Measurements from ENCODE around the gene VEGFC.

Gene VEGFC

DNA sequence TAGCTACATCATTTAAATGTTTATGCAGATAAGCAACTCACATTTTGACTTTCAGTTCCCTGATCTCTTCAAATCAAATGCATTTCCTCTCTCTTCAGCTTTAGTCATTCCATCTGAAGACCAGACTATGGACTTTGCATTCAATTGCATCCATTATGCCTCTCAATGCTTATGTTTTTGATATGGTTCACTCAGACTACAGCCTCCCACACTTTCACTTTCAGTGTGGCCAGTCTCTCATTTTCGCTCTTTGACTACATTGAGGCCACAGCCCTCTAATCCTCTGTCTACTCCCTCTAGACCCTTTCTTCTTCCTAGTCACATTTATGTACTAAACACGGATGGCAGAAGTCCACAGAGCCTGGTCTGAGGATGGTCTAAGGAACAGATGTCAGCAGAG, 24.5 kb upstream of the VEGFC start:
- Histone ChIP-seq H3K27me3 (ENCODE audit: low read depth) (no peaks in the 10 kb centered on the region), H3K36me3 (replicated peaks) (no peaks in the 10 kb centered on the region), H3K4me3 (no peak overlapping the region), H3K9me3 (no peaks in the 10 kb centered on the region), H3K4me1 (no peaks in the 10 kb centered on the region)
- no peak for DNase-seq (ENCODE audit: low spot score in 2 of 2)
- in situ Hi-C loops (cut with MboI; ENCODE audit: low sequenced_read_pairs), result no loop called here

DNA sequence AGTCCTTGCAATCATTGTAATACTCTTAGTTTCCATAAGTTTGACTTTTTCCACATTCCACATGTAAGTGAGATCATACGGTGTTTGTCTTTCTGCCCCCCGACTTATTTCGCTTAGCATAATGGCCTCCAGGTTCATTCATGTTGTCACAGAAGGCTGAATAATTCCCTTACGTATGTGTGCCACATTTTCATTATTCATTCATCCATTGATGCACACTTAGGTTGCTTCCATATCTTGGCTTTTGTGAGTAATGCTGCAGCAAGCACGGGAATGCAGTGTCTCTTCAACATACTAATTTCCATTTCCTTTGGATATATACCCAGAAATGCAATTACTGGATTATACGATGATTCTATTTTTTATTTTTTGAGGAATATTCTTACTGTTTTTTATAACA, 22.0 kb upstream of the VEGFC start:
- in situ Hi-C loops (cut with MboI; ENCODE audit: low sequenced_read_pairs), result no loop called here
- no peaks in the 10 kb centered on the region for H3K9me3 ChIP-seq

DNA sequence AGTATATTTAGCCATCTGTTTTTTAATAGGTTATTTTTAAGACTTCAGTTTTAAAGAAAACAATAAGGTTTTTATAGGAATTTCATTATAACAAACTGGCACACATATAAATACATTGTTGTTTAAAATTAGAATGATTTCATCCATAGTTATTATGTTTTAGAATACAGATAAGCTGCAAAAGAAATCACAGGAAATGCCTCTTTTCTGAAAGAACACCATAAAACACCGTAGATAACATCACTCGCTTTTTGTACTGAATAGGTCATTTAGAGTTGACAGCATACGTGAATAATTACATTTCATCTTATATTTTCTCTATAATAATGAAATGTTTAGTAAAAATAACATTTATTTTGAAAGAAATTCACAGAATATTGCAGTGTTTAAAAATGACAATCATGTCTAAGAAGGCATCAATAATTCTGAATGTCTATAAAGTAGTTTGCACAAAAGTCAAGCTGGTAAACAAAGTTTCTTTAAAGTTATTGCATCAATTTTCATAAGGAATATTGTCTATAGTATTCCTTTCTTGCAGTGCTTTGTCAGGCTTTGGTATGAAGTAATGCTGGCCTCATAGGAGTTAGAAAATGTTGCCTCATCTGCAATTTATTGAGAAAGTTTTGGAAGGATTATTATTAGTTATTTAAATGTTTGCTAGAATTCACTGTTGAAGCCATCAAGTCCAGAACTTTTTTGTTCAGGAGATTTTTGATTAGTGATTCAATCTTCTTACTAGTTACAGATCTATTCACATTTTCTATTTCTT, 17.9 kb upstream of the VEGFC start:
- H3K4me3 ChIP-seq, result no peak overlapping the region
- H3K27me3 ChIP-seq (ENCODE audit: low read depth), result no peaks in the 10 kb centered on the region
- no peaks in the 10 kb centered on the region for H3K4me1 ChIP-seq
- no peaks in the 10 kb centered on the region for H3K9me3 ChIP-seq
- in situ Hi-C loops (cut with MboI; ENCODE audit: low sequenced_read_pairs), result no loop called here
- no peaks in the 10 kb centered on the region for H3K36me3 ChIP-seq (replicated peaks)
- DNase-seq (ENCODE audit: low spot score in 2 of 2), result no peak

More for the DNA sequence above, 22.0 kb upstream of the VEGFC start:
- no peak for DNase-seq (ENCODE audit: low spot score in 2 of 2)
- H3K4me1 ChIP-seq, result no peaks in the 10 kb centered on the region
- H3K27me3 ChIP-seq (ENCODE audit: low read depth), result no peaks in the 10 kb centered on the region
- no peaks in the 10 kb centered on the region for H3K36me3 ChIP-seq (replicated peaks)
- no peak overlapping the region for H3K4me3 ChIP-seq

DNA sequence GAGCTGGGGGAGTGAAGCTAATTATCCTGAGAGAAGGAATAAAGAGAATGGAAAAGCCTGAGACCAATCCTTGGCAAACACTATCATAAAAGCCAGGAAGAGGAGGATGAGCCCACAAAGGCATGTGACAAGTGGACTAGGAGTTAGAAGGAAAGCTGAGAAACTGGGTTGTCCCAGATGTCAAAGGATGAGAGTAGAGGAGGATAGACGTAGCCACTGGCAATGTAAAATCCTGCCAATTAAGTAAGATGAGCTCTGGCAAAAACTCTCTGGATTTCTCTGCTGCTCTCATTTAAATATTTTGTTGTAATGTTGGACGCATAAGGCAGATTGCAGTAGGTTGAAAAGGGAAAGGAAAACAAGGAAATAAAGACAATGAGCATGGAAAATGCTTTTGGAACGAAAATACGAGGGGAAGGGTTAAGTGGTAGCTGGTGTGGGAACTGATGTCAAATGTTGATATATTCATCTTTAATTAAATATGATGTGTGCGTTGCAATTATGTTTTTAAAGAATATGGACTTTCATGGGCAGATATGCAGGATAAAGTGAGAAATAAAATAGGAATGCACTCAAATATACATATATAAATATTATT, 14.2 kb upstream of the VEGFC start:
- in situ Hi-C loops (cut with MboI; ENCODE audit: low sequenced_read_pairs), result no loop called here
- Histone ChIP-seq H3K36me3 (replicated peaks) (no peaks in the 10 kb centered on the region), H3K27me3 (ENCODE audit: low read depth) (no peaks in the 10 kb centered on the region), H3K4me1 (no peaks in the 10 kb centered on the region), H3K4me3 (no peak overlapping the region), H3K9me3 (no peaks in the 10 kb centered on the region)
- no peak for DNase-seq (ENCODE audit: low spot score in 2 of 2)

DNA sequence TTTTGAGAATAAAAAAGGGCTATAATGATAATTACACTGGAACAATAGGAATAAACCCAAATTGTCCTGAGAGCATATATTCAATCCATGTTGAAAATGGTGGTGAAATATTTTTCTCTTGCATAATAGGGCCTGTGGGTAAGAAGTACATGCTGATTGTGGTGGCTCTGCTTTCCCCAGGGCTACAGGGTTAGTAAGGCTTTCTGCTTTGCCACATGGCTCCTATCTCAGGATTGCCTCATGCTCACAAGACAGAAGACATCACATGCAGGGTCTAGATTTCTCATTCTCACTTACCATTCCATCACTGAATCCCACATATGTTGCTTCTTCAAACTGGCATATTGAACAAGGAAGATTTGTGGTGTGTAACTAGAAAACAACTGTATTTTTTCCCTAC, 12.4 kb upstream of the VEGFC start:
- Histone ChIP-seq H3K9me3 (no peaks in the 10 kb centered on the region), H3K4me3 (no peak overlapping the region), H3K36me3 (replicated peaks) (no peaks in the 10 kb centered on the region), H3K27me3 (ENCODE audit: low read depth) (no peaks in the 10 kb centered on the region), H3K4me1 (no peaks in the 10 kb centered on the region)
- in situ Hi-C loops (cut with MboI; ENCODE audit: low sequenced_read_pairs), result no loop called here
- no peak for DNase-seq (ENCODE audit: low spot score in 2 of 2)

DNA sequence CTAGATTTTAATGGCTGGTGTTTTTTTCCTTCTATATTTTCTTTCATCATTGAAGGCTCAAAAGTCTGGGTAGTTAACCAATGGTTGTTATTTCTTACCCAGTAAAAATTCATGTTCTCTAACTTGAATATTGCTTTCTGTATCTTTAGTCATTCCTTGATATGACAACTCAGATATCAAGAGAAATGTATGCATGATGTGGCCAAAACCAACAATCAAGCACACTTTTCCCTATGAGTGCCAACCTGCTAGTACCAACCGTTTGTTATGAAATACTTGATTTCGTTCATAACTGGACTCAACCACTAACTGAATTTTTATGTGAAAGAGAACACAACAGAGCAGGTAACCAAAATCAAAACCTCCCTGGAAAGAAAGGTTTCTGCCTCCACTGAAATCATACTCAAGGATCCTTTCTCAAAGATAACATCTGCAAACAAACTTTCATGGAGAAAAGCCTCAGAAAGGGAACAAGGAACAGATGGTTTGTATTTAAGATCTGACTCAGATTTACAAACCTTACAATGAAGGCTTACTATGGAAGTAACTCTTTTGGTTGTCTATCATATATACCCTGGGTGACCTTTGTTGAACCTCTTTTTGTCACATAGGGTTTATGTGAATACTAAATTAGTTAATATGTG, 8.3 kb upstream of the VEGFC start:
- DNase-seq (ENCODE audit: low spot score in 2 of 2), result no peak
- H3K36me3 ChIP-seq (replicated peaks), result no peaks in the 10 kb centered on the region
- no peaks in the 10 kb centered on the region for H3K9me3 ChIP-seq
- no peak overlapping the region for H3K4me3 ChIP-seq
- no peaks in the 10 kb centered on the region for H3K4me1 ChIP-seq
- in situ Hi-C loops (cut with MboI; ENCODE audit: low sequenced_read_pairs), result no loop called here
- H3K27me3 ChIP-seq (ENCODE audit: low read depth), result no peaks in the 10 kb centered on the region

DNA sequence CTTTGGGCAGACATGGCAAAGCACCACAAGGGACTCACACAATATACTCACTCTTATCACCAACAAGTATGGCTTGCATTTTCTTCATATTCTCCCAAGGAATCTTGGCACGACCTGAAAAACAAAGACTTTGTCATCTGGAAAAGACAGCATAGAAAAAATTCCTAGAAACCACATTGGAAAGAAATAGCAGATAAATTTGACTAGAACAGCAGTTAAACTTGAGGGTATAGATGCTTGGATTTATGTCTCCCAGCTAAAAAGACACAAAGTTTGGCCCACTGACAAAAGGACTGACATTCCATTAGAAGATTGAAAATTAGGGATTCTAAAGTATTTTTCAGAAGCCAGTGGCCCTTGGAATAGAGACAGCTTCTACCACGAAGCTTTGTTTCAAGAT, 6.9 kb upstream of the VEGFC start:
- in situ Hi-C loops (cut with MboI; ENCODE audit: low sequenced_read_pairs), result loop anchor here (25.0 kb wide), 2 partner anchors 238 to 412 kb away; no protein-coding TSS in a partner anchor
- no peaks in the 10 kb centered on the region for H3K9me3 ChIP-seq
- no peaks in the 10 kb centered on the region for H3K27me3 ChIP-seq (ENCODE audit: low read depth)
- H3K4me1 ChIP-seq, result no peaks in the 10 kb centered on the region
- no peak for DNase-seq (ENCODE audit: low spot score in 2 of 2)
- no peak overlapping the region for H3K4me3 ChIP-seq
- H3K36me3 ChIP-seq (replicated peaks), result no peaks in the 10 kb centered on the region

DNA sequence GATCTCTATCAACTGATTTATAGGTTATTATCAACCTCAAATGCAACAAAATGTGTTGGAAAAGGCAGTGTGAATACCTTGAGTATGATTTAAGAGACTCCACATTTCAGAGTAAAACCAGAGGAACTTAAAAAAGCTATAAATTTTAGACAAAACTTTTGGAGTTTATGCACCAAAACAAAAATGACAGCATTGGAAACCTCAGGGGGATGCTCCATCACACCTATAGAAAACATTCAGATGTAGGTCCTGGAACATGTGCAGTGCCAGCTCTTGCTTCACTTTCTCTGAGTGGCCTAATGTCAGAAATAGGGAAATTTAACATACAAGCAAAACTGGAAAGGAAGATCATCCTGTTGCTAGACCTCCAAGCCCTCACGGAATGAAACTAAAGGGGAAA, 5.8 kb upstream of the VEGFC start:
- no peak for DNase-seq (ENCODE audit: low spot score in 2 of 2)
- in situ Hi-C loops (cut with MboI; ENCODE audit: low sequenced_read_pairs), result loop anchor here (25.0 kb wide), 2 partner anchors 239 to 411 kb away; no protein-coding TSS in a partner anchor
- Histone ChIP-seq H3K27me3 (ENCODE audit: low read depth) (no peaks in the 10 kb centered on the region), H3K36me3 (replicated peaks) (no peaks in the 10 kb centered on the region), H3K4me1 (no peaks in the 10 kb centered on the region), H3K4me3 (no peak overlapping the region), H3K9me3 (no peaks in the 10 kb centered on the region)

DNA sequence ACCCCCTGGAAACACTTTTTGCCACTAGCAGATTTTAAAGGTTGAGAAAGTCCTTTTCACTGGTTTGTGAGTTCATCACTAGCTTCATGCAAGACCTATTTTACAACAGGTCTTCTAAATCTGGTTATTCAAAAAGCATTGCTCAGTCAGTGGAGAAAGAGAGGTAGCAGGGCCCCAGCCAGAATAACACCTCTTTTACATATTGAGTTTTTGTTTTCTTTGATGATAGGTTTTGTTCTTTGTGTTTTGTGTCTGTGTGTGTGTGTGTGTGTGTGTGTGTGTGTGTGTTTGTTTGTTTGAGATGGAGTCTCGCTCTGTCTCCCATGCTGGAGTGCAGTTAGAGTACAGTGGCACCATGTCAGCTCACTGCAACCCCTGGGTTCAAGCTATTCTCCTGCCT, 2.7 kb upstream of the VEGFC start:
- DNase-seq (ENCODE audit: low spot score in 2 of 2), result no peak
- H3K36me3 ChIP-seq (replicated peaks), result no peaks in the 10 kb centered on the region
- H3K4me1 ChIP-seq, result peaks cover 7% of the 10 kb centered on the region
- no peak overlapping the region for H3K4me3 ChIP-seq
- no peaks in the 10 kb centered on the region for H3K9me3 ChIP-seq
- in situ Hi-C loops (cut with MboI; ENCODE audit: low sequenced_read_pairs), result loop anchor here (25.0 kb wide), 2 partner anchors 242 to 408 kb away; no protein-coding TSS in a partner anchor
- H3K27me3 ChIP-seq (ENCODE audit: low read depth), result no peaks in the 10 kb centered on the region

DNA sequence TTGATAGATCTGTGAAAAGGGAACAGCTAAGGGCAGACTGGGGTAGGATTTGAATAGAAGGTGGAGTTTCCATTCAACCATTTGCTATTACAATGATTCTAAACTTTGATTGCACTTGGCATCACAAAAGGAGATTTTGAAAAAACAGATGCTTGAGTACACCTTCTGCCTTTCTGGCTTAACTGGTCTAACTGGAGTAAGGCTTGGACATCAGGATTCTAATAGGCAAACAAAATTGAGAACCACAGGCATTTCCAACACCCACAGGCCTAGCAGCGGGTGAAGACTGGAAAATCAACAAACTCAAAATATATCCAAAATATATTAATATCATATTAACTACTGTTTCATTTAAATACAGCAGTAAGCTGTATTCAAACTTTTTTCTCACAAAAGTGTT, 1.9 kb upstream of the VEGFC start:
- DNase-seq (ENCODE audit: low spot score in 2 of 2), result no peak
- Histone ChIP-seq H3K9me3 (no peaks in the 10 kb centered on the region), H3K27me3 (ENCODE audit: low read depth) (no peaks in the 10 kb centered on the region), H3K36me3 (replicated peaks) (no peaks in the 10 kb centered on the region), H3K4me1 (peaks cover 8% of the 10 kb centered on the region), H3K4me3 (no peak overlapping the region)
- in situ Hi-C loops (cut with MboI; ENCODE audit: low sequenced_read_pairs), result loop anchor here (25.0 kb wide), 2 partner anchors 243 to 407 kb away; no protein-coding TSS in a partner anchor

DNA sequence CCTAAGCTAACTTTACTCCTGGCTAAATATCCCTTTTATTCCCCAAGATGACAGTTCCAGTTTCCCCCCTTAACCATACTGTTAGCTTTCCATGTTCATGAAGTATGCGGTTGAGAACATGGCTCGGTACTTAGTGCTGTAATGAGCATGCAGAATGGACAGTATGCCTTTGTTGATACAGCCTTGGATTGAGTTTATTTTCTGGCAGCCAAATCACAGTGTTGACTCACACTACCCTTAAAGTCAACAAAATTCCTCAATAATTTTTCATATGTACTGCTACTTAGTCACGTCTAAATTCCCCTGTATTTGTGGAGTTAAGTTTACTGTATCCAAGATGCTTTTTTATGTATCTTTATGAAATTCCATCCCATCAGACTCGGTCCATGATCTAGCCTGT, 1.4 kb upstream of the VEGFC start:
- Histone ChIP-seq H3K4me1 (peaks cover 8% of the 10 kb centered on the region), H3K9me3 (no peaks in the 10 kb centered on the region), H3K27me3 (ENCODE audit: low read depth) (no peaks in the 10 kb centered on the region), H3K36me3 (replicated peaks) (no peaks in the 10 kb centered on the region), H3K4me3 (no peak overlapping the region)
- no peak for DNase-seq (ENCODE audit: low spot score in 2 of 2)
- in situ Hi-C loops (cut with MboI; ENCODE audit: low sequenced_read_pairs), result loop anchor here (25.0 kb wide), 2 partner anchors 243 to 407 kb away; no protein-coding TSS in a partner anchor

DNA sequence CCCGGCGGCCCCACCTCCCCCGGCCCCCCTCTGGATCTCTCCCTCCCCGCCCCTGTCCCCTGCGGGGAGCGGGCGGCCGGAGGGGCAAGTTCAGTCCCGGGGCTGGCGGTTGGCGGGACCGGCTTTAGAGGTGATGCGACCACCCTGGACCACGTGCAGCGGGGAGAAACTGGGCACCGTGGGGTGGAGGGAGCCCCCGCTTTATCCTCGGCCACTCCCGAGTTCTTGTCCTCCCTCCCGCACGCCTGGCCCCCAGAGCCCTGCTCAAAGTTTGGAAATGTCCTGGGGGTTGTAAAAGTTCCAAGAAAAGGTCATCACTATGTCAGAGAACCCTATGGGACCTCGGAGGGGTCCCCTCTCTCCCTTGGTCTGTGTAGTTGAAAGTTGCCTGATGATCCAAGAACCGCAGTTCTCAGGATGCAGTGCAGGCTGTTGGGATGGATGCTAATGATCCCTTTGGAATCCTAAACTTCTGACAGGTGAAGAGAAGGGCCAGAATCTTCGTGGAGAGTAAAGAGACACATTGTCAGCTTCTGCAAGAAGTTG, 411 bp upstream of the VEGFC start:
- H3K9me3 ChIP-seq, result no peaks in the 10 kb centered on the region
- DNase-seq (ENCODE audit: low spot score in 2 of 2), result no peak
- peak overlapping the region; percentile 58 for H3K4me3 ChIP-seq
- no peaks in the 10 kb centered on the region for H3K36me3 ChIP-seq (replicated peaks)
- in situ Hi-C loops (cut with MboI; ENCODE audit: low sequenced_read_pairs), result loop anchor here (25.0 kb wide), 2 partner anchors 244 to 406 kb away; no protein-coding TSS in a partner anchor
- peaks cover 8% of the 10 kb centered on the region for H3K4me1 ChIP-seq
- no peaks in the 10 kb centered on the region for H3K27me3 ChIP-seq (ENCODE audit: low read depth)

DNA sequence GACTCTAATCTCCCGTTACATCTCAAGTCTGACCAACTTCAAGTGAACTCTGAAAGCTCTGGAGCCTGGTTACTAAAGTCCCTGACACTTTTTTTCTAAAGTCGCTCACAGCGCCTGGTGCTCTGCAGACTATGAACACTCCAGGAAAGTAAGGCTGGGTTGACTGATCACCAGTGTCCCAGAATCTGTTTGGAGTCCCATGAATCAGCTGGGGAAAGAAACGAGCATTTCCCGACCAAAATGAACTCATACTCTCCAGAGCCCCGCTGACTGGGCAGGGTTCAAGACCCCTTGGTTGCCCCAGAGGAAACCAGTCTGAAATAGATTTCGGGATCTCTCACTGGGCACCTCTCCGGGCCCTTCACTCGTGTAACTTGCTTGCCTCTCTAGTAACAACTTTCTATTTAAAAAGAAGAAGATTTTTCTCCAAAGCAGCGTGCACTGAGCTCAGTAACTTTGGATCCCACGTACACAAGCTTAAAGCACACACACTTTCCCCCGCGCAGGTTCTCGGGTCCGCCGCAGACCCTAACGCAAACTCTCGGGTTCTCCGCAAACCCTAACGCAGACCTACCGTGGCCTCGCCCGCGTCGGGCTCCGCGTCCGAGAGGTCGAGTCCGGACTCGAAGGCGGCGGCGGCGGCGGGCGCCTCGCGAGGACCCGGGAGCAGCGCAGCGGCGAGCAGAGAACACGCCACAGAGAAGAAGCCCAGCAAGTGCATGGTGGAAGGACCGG, 964 bp downstream of the VEGFC start:
- Histone ChIP-seq H3K4me1 (peaks cover 8% of the 10 kb centered on the region), H3K4me3 (peak overlapping the region; percentile 58), H3K9me3 (no peaks in the 10 kb centered on the region), H3K27me3 (ENCODE audit: low read depth) (no peaks in the 10 kb centered on the region), H3K36me3 (replicated peaks) (no peaks in the 10 kb centered on the region)
- in situ Hi-C loops (cut with MboI; ENCODE audit: low sequenced_read_pairs), result loop anchor here (25.0 kb wide), 2 partner anchors 246 to 404 kb away; no protein-coding TSS in a partner anchor
- peak; percentile 37 to 57 for DNase-seq (ENCODE audit: low spot score in 2 of 2)

All from HAP-1 (cell line).